ENCODE measurements around the gene PTPRR. TPM values are rescaled to one million over a fixed set of nuclear protein-coding genes. Genes with fewer than 3 reads are reported as not detected.

The PTPRR gene
- polyA plus RNA-seq, 1 of the 3 experiments (the other 2 are of a cell fraction), result 1.4 TPM

GRCh38 chr12:70608184-70608583, 312.4 kb downstream of the PTPRR start:
- no peaks in the 10 kb centered on the region for H3K36me3 ChIP-seq (replicated peaks in 1 of 2; ENCODE audit: control insufficient read depth in 1 of 2, insufficient read depth in 2 of 2, low read length in 1 of 2)
- TF ChIP-seq TCF12 (IDR thresholded peaks at IDR 0.05), result no peak
- H3K9ac ChIP-seq, result no peak overlapping the region
- no peak overlapping the region for H3K27ac ChIP-seq (ENCODE audit: low read depth in 2 of 2, low read length in 1 of 2)
- H3K27me3 ChIP-seq (ENCODE audit: insufficient read depth), result no peaks in the 10 kb centered on the region
- H3K4me2 ChIP-seq, result no peak overlapping the region
- no peaks in the 10 kb centered on the region for H3K9me2 ChIP-seq
- DNase-seq, result no peak
- WGBS (ENCODE audit: low lambda C conversion rate), result 96% methylated on average over 1 of the region's 1 CpG
- no peaks in the 10 kb centered on the region for H4K20me1 ChIP-seq (ENCODE audit: insufficient read depth)
- ChIA-PET POLR2A (no interaction called here), CTCF (interaction anchor here (1.1 to 2.3 kb wide), 3 partner anchors 27 to 729 kb away, joined by 3 to 5 read pairs (median 3); no protein-coding TSS in a partner anchor)
- H3K79me2 ChIP-seq (ENCODE audit: insufficient read depth), result no peaks in the 10 kb centered on the region
- H3F3A ChIP-seq (replicated peaks; ENCODE audit: insufficient read depth), result peaks cover 7% of the 10 kb centered on the region
- H3K4me3 ChIP-seq (ENCODE audit: low read depth in 2 of 2, low read length in 1 of 2), result no peak overlapping the region
- no peaks in the 10 kb centered on the region for H3K9me3 ChIP-seq
- H2AFZ ChIP-seq (ENCODE audit: low read depth), result no peak overlapping the region
- H3K4me1 ChIP-seq (ENCODE audit: control insufficient read depth in 1 of 2, insufficient read depth in 2 of 2, low read depth in 1 of 2, low read length in 1 of 2), result peaks cover 0 to 6% of the 10 kb centered on the region in 2 experiments; a peak in 3 of 4 replicates

- Histone ChIP-seq H3K36me3 (replicated peaks in 1 of 2; ENCODE audit: control insufficient read depth in 1 of 2, insufficient read depth in 2 of 2, low read length in 1 of 2) (no peaks in the 10 kb centered on the region), H3K4me2 (no peak overlapping the region), H3F3A (replicated peaks; ENCODE audit: insufficient read depth) (peaks cover 7% of the 10 kb centered on the region), H3K4me1 (ENCODE audit: control insufficient read depth in 1 of 2, insufficient read depth in 2 of 2, low read depth in 1 of 2, low read length in 1 of 2) (peaks cover 0 to 6% of the 10 kb centered on the region in 2 experiments; a peak in 3 of 4 replicates), H3K27ac (ENCODE audit: low read depth in 2 of 2, low read length in 1 of 2) (no peak overlapping the region), H3K27me3 (ENCODE audit: insufficient read depth) (no peaks in the 10 kb centered on the region), H2AFZ (ENCODE audit: low read depth) (no peak overlapping the region), H3K9me3 (no peaks in the 10 kb centered on the region), H3K9me2 (no peaks in the 10 kb centered on the region), H3K9ac (no peak overlapping the region), H4K20me1 (ENCODE audit: insufficient read depth) (no peaks in the 10 kb centered on the region), H3K79me2 (ENCODE audit: insufficient read depth) (no peaks in the 10 kb centered on the region), H3K4me3 (ENCODE audit: low read depth in 2 of 2, low read length in 1 of 2) (no peak overlapping the region)
- ChIA-PET CTCF (interaction anchor here (1.1 to 2.3 kb wide), 2 partner anchors 11 to 728 kb away, joined by 3 to 5 read pairs; no protein-coding TSS in a partner anchor), POLR2A (interaction anchor here (0.5 kb wide), 1 partner anchor 16 kb away, joined by 4 read pairs; no protein-coding TSS in a partner anchor)
- TF ChIP-seq SMC3 (IDR thresholded peaks at IDR 0.05; ENCODE audit: low read depth, low read length), result no peak
- DNase-seq, result no peak
Measured at GRCh38 chr12:70607107-70607506, 313.4 kb downstream of the PTPRR start.

GRCh38 chr12:70605976-70606375, 314.6 kb downstream of the PTPRR start:
- Histone ChIP-seq H3F3A (replicated peaks; ENCODE audit: insufficient read depth) (peaks cover 3% of the 10 kb centered on the region), H4K20me1 (ENCODE audit: insufficient read depth) (no peaks in the 10 kb centered on the region), H3K4me1 (ENCODE audit: control insufficient read depth in 1 of 2, insufficient read depth in 2 of 2, low read depth in 1 of 2, low read length in 1 of 2) (peaks cover 0 to 6% of the 10 kb centered on the region in 2 experiments; a peak in 3 of 4 replicates), H3K9me3 (no peaks in the 10 kb centered on the region), H3K9ac (no peak overlapping the region), H3K27me3 (ENCODE audit: insufficient read depth) (no peaks in the 10 kb centered on the region), H3K9me2 (no peaks in the 10 kb centered on the region), H3K4me3 (ENCODE audit: low read depth in 2 of 2, low read length in 1 of 2) (no peak overlapping the region), H3K36me3 (replicated peaks in 1 of 2; ENCODE audit: control insufficient read depth in 1 of 2, insufficient read depth in 2 of 2, low read length in 1 of 2) (no peaks in the 10 kb centered on the region), H3K79me2 (ENCODE audit: insufficient read depth) (no peaks in the 10 kb centered on the region), H3K27ac (ENCODE audit: low read depth in 2 of 2, low read length in 1 of 2) (no peak overlapping the region), H3K4me2 (no peak overlapping the region; the same call in 1 of the 2 replicates), H2AFZ (ENCODE audit: low read depth) (no peak overlapping the region)
- WGBS (ENCODE audit: low lambda C conversion rate), result 72% methylated on average over 5 of the region's 5 CpGs
- DNase-seq, result no peak
- POLR2A ChIA-PET, result no interaction called here
- CTCF ChIA-PET, result interaction anchor here (1.0 to 2.9 kb wide), 4 partner anchors 12 to 115 kb away, joined by 3 to 12 read pairs (median 3); no protein-coding TSS in a partner anchor
- TF ChIP-seq TEAD4 (IDR thresholded peaks at IDR 0.05; ENCODE audit: borderline replicate concordance, insufficient read depth) (no peak), REST (IDR thresholded peaks at IDR 0.05; ENCODE audit: low read depth, low read length) (no peak), CHD2 (IDR thresholded peaks at IDR 0.05; ENCODE audit: low read length, partially characterized antibody) (no peak), FOXJ3 (CRISPR knock-in tag; IDR thresholded peaks at IDR 0.05) (no peak), EZH2phosphoT487 (IDR thresholded peaks at IDR 0.05; ENCODE audit: borderline replicate concordance, low read depth) (no peak), JUND (IDR thresholded peaks at IDR 0.05) (no peak), RCOR1 (IDR thresholded peaks at IDR 0.05; ENCODE audit: low read length) (no peak), TAF1 (IDR thresholded peaks at IDR 0.05; ENCODE audit: borderline replicate concordance, low read depth, low read length) (no peak), YY1 (IDR thresholded peaks at IDR 0.05; ENCODE audit: low read depth) (no peak), SIN3A (IDR thresholded peaks at IDR 0.05; ENCODE audit: borderline replicate concordance, low read depth, low read length) (no peak), POLR2AphosphoS5 (IDR thresholded peaks at IDR 0.05; ENCODE audit: low read depth, low read length) (no peak), ELF1 (IDR thresholded peaks at IDR 0.05) (no peak), USF1 (IDR thresholded peaks at IDR 0.05; ENCODE audit: borderline replicate concordance, low read depth) (no peak)
